Renal pelvis (tissue), 12 donors: ENCODE results near the gene DUSP22. TPM values are rescaled to one million over a fixed set of nuclear protein-coding genes. Genes with fewer than 3 reads are reported as not detected.
"Not testable (repeated sequence)": the region's sequence is repeated elsewhere in the genome, so short reads cannot be mapped to it uniquely, and the experiment has no call there.

Source experiments
- DNase-seq: peaks from one replicate; pipeline ENCODE4 v3.0.0-alpha.2; 2013
- long read RNA-seq, 16 experiments: transcript quantifications; one replicate each; lab custom pipeline, GENCODE V29; 2026
- polyA plus RNA-seq, 3 donors: library from polyadenylated mRNA; unstranded; fragments of 120-200 nt; gene quantifications; one replicate each; pipeline ENCODE4 v1.2.1, GENCODE V29; 2013; ENCODE audit not compliant: insufficient read length in 3 of 3

DUSP22 gene
- polyA plus RNA-seq = 10 to 100 TPM; 22.3 to 23.4 (median 22.6) TPM
- long read RNA-seq, donor 1, transcript DUSP22-202 (7 exons, 3,098 nt) = major isoform, 6 of 10 reads
- long read RNA-seq, donor 1, partial matches to known transcripts = 0 of 10 reads
- long read RNA-seq, donor 1, other reads (novel, unspliced or antisense) = 0 of 10 reads
- long read RNA-seq, donor 2, partial matches to known transcripts = 0 of 5 reads
- long read RNA-seq, donor 2, other reads (novel, unspliced or antisense) = 0 of 5 reads
- long read RNA-seq, donor 3, partial matches to known transcripts = 0 of 7 reads
- long read RNA-seq, donor 3, other reads (novel, unspliced or antisense) = 0 of 7 reads
- long read RNA-seq, donor 4, partial matches to known transcripts = 0 of 8 reads
- long read RNA-seq, donor 4, other reads (novel, unspliced or antisense) = 0 of 8 reads
- long read RNA-seq, donor 5, partial matches to known transcripts = 0 of 4 reads
- long read RNA-seq, donor 5, other reads (novel, unspliced or antisense) = 0 of 4 reads
- long read RNA-seq, donor 6, partial matches to known transcripts = 10 of 19 reads
- long read RNA-seq, donor 6, other reads (novel, unspliced or antisense) = 0 of 19 reads
- long read RNA-seq, donor 7, transcript DUSP22-202 (7 exons, 3,098 nt) = major isoform, 8 of 12 reads
- long read RNA-seq, donor 7, partial matches to known transcripts = 0 of 12 reads
- long read RNA-seq, donor 7, other reads (novel, unspliced or antisense) = 0 of 12 reads
- long read RNA-seq, donor 8, partial matches to known transcripts = 0 of 3 reads
- long read RNA-seq, donor 8, other reads (novel, unspliced or antisense) = 0 of 3 reads
- long read RNA-seq, donor 9, transcript DUSP22-202 (7 exons, 3,098 nt) = major isoform, 6 of 17 reads
- long read RNA-seq, donor 9, partial matches to known transcripts = 0 of 17 reads
- long read RNA-seq, donor 9, other reads (novel, unspliced or antisense) = 0 of 17 reads
- long read RNA-seq, donor 10, transcript DUSP22-208 (6 exons, 1,166 nt) = major isoform, 5 of 10 reads
- long read RNA-seq, donor 10, partial matches to known transcripts = 0 of 10 reads
- long read RNA-seq, donor 10, other reads (novel, unspliced or antisense) = 0 of 10 reads
- long read RNA-seq, donor 11, partial matches to known transcripts = 0 of 6 reads
- long read RNA-seq, donor 11, other reads (novel, unspliced or antisense) = 0 of 6 reads
- long read RNA-seq, donor 12, transcript DUSP22-202 (7 exons, 3,098 nt) = major isoform, 7 of 16 reads
- long read RNA-seq, donor 12, partial matches to known transcripts = 0 of 16 reads
- long read RNA-seq, donor 12, other reads (novel, unspliced or antisense) = 0 of 16 reads
- long read RNA-seq, donor 13, partial matches to known transcripts = 0 of 6 reads
- long read RNA-seq, donor 13, other reads (novel, unspliced or antisense) = 0 of 6 reads
- long read RNA-seq, donor 14, transcript DUSP22-208 (6 exons, 1,166 nt) = major isoform, 5 of 13 reads
- long read RNA-seq, donor 14, partial matches to known transcripts = 0 of 13 reads
- long read RNA-seq, donor 14, other reads (novel, unspliced or antisense) = 0 of 13 reads
- long read RNA-seq, donor 15, transcript DUSP22-202 (7 exons, 3,098 nt) = major isoform, 6 of 13 reads
- long read RNA-seq, donor 15, partial matches to known transcripts = 0 of 13 reads
- long read RNA-seq, donor 15, other reads (novel, unspliced or antisense) = 0 of 13 reads
- long read RNA-seq, donor 16, transcript DUSP22-202 (7 exons, 3,098 nt) = major isoform, 6 of 17 reads
- long read RNA-seq, donor 16, partial matches to known transcripts = 0 of 17 reads
- long read RNA-seq, donor 16, other reads (novel, unspliced or antisense) = 0 of 17 reads

GRCh38 chr6:291697-292505 is at the start of gene DUSP22:
Gene DUSP22 (plus strand): TSS chr6:292487. CDS start chr6:292540, 53 bp downstream.
- peak; percentile 85 for DNase-seq

- no peak for DNase-seq
Measured at GRCh38 chr6:246352-246751, 45.9 kb upstream of the DUSP22 start.

GRCh38 chr6:247351-247750 is 44.9 kb upstream of the DUSP22 start:
- no peak for DNase-seq

GRCh38 chr6:248046-248445 is 44.2 kb upstream of the DUSP22 start:
- not testable (repeated sequence) for DNase-seq

- no peak for DNase-seq
Measured at GRCh38 chr6:250676-251075, 41.6 kb upstream of the DUSP22 start.

- DNase-seq = no peak
Measured at GRCh38 chr6:251920-252319, 40.4 kb upstream of the DUSP22 start.

GRCh38 chr6:252775-253535 is 39.3 kb upstream of the DUSP22 start:
- DNase-seq = no peak

GRCh38 chr6:254016-254415 is 38.3 kb upstream of the DUSP22 start:
- DNase-seq = no peak

- DNase-seq = no peak
Measured at GRCh38 chr6:255041-255750, 37.1 kb upstream of the DUSP22 start.

GRCh38 chr6:255751-256083 is 36.6 kb upstream of the DUSP22 start:
- no peak for DNase-seq

- no peak for DNase-seq
Measured at GRCh38 chr6:256169-256568, 36.1 kb upstream of the DUSP22 start.

- no peak for DNase-seq
Measured at GRCh38 chr6:257031-257725, 35.1 kb upstream of the DUSP22 start.

GRCh38 chr6:257774-258173 is 34.5 kb upstream of the DUSP22 start:
- DNase-seq = no peak

- peak; percentile 69 for DNase-seq
Measured at GRCh38 chr6:259316-259715, 33.0 kb upstream of the DUSP22 start.

GRCh38 chr6:259901-260508 is 32.3 kb upstream of the DUSP22 start:
- no peak for DNase-seq

- DNase-seq = no peak
Measured at GRCh38 chr6:264626-265025, 27.7 kb upstream of the DUSP22 start.

- no peak for DNase-seq
Measured at GRCh38 chr6:268394-268935, 23.8 kb upstream of the DUSP22 start.
